ENCODE measurements around the gene DNAAF9.

Gene DNAAF9

GRCh38 chr20:3383878-3384495, 23.5 kb downstream of the DNAAF9 start:
- H2BK5ac ChIP-seq (ENCODE audit: low read depth, low read length, poor library complexity, severe bottlenecking), result no peak overlapping the region
- H3K14ac ChIP-seq (ENCODE audit: low read length in 2 of 2), result no peak overlapping the region
- no peak for DNase-seq
- no peak overlapping the region for H2BK12ac ChIP-seq (ENCODE audit: low read length in 2 of 2)
- H3K23ac ChIP-seq (ENCODE audit: low read length in 2 of 2), result no peak overlapping the region
- no peak overlapping the region for H3K4me3 ChIP-seq (ENCODE audit: insufficient read depth in 1 of 2, low read depth in 1 of 2, low read length in 2 of 2)
- peaks cover 2% of the 10 kb centered on the region for H3K9me3 ChIP-seq (ENCODE audit: control insufficient read depth, low read length)
- no peak overlapping the region for H2AK5ac ChIP-seq (ENCODE audit: low read length, severe bottlenecking)
- no peak overlapping the region for H4K8ac ChIP-seq (ENCODE audit: low read length)
- no peak overlapping the region for H2AFZ ChIP-seq (ENCODE audit: low read depth, low read length)
- peaks cover 31% of the 10 kb centered on the region for H3K79me1 ChIP-seq (replicated peaks; ENCODE audit: low read length, poor library complexity, severe bottlenecking)
- no peak overlapping the region for H2BK15ac ChIP-seq (ENCODE audit: low read depth, poor library complexity, severe bottlenecking)
- no peak overlapping the region for H3K4me2 ChIP-seq (ENCODE audit: low read length, poor library complexity, severe bottlenecking)
- H3K9ac ChIP-seq (ENCODE audit: low read length), result no peak overlapping the region
- WGBS, result 97% methylated on average over 6 of the region's 7 CpGs
- H3K27ac ChIP-seq (ENCODE audit: low read length, poor library complexity, severe bottlenecking), result no peak overlapping the region
- H4K91ac ChIP-seq (ENCODE audit: low read length), result no peak overlapping the region
- H2BK120ac ChIP-seq (ENCODE audit: low read depth, low read length), result no peak overlapping the region
- no peaks in the 10 kb centered on the region for H3K27me3 ChIP-seq (ENCODE audit: control insufficient read depth in 1 of 2, insufficient read depth in 1 of 2, low read length in 2 of 2)
- H3K4ac ChIP-seq (ENCODE audit: low read depth in 1 of 2, low read length in 2 of 2), result no peak overlapping the region
- H3K18ac ChIP-seq (ENCODE audit: low read depth in 1 of 2, low read length in 2 of 2), result no peak overlapping the region
- no peaks in the 10 kb centered on the region for H3K4me1 ChIP-seq (ENCODE audit: control insufficient read depth, insufficient read depth, low read depth, low read length)
- H3K36me3 ChIP-seq (ENCODE audit: control insufficient read depth in 1 of 2, insufficient read depth in 2 of 2, low read depth in 1 of 2, low read length in 2 of 2), result peaks cover 0 to 29% of the 10 kb centered on the region in 2 experiments

GRCh38 chr20:3382836-3383235, 24.6 kb downstream of the DNAAF9 start:
- no peak overlapping the region for H2AK5ac ChIP-seq (ENCODE audit: low read length, severe bottlenecking)
- no peak overlapping the region for H3K23ac ChIP-seq (ENCODE audit: low read length in 2 of 2)
- H3K4me1 ChIP-seq (ENCODE audit: control insufficient read depth, insufficient read depth, low read depth, low read length), result no peaks in the 10 kb centered on the region
- H3K4me2 ChIP-seq (ENCODE audit: low read length, poor library complexity, severe bottlenecking), result no peak overlapping the region
- H3K36me3 ChIP-seq (ENCODE audit: control insufficient read depth in 1 of 2, insufficient read depth in 2 of 2, low read depth in 1 of 2, low read length in 2 of 2), result peaks cover 8 to 37% of the 10 kb centered on the region in 2 experiments
- H3K9me3 ChIP-seq (ENCODE audit: control insufficient read depth, low read length), result peaks cover 2% of the 10 kb centered on the region
- no peak overlapping the region for H4K91ac ChIP-seq (ENCODE audit: low read length)
- no peak overlapping the region for H2BK12ac ChIP-seq (ENCODE audit: low read length in 2 of 2)
- peaks cover 35% of the 10 kb centered on the region for H3K79me1 ChIP-seq (replicated peaks; ENCODE audit: low read length, poor library complexity, severe bottlenecking)
- no peak overlapping the region for H3K4me3 ChIP-seq (ENCODE audit: insufficient read depth in 1 of 2, low read depth in 1 of 2, low read length in 2 of 2)
- H3K18ac ChIP-seq (ENCODE audit: low read depth in 1 of 2, low read length in 2 of 2), result no peak overlapping the region
- H2BK15ac ChIP-seq (ENCODE audit: low read depth, poor library complexity, severe bottlenecking), result no peak overlapping the region
- no peak overlapping the region for H3K14ac ChIP-seq (ENCODE audit: low read length in 2 of 2)
- H3K27ac ChIP-seq (ENCODE audit: low read length, poor library complexity, severe bottlenecking), result no peak overlapping the region
- no peak overlapping the region for H4K8ac ChIP-seq (ENCODE audit: low read length)
- H2BK120ac ChIP-seq (ENCODE audit: low read depth, low read length), result no peak overlapping the region
- H3K4ac ChIP-seq (ENCODE audit: low read depth in 1 of 2, low read length in 2 of 2), result no peak overlapping the region
- WGBS, result 82% methylated on average over 3 of the region's 3 CpGs
- no peak overlapping the region for H2AFZ ChIP-seq (ENCODE audit: low read depth, low read length)
- no peaks in the 10 kb centered on the region for H3K27me3 ChIP-seq (ENCODE audit: control insufficient read depth in 1 of 2, insufficient read depth in 1 of 2, low read length in 2 of 2)
- no peak overlapping the region for H3K9ac ChIP-seq (ENCODE audit: low read length)
- no peak overlapping the region for H2BK5ac ChIP-seq (ENCODE audit: low read depth, low read length, poor library complexity, severe bottlenecking)
- no peak for DNase-seq

DNA sequence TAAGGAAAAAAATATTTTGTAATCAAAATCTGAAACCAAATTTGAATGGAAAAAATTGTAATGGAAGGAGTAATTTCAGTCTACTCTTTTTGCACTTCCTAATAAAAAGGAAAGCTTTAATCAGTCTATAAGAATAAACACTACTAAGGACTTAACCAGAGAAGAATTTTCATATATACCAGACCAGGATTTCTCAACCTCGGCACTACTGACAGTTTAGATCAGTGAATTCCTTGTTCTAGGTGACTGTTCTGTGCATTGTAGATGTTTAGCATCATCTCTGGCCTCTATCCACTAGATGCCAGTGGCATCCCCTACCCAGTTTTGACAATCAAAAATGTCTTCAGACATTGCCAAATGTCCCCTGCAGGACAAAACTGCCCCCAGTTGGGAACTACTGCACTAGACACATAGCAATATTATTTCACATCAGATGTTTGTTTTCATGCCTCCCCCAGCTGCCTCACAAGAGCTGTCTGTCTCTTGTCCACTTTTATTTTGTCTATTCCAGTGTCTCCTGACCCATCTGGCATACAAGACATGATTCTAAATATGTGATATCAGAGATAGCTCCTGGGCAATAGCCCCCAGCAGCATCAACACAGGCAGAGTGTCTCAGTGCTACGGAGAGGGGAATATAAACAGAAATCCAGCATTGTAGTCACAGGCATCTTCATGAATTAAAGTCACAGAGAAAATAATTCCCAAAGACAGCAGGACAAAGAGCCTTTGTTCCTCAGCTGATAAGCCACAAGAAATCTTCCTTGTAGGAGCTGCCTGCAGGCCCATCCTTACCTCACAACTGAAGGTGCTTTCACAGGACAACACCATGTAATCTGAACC, 27.0 kb downstream of the DNAAF9 start:
- no peak overlapping the region for H3K18ac ChIP-seq (ENCODE audit: low read depth in 1 of 2, low read length in 2 of 2)
- 89% methylated on average over 2 of the region's 2 CpGs for WGBS
- no peak for DNase-seq

GRCh38 chr20:3378138-3378537, 29.3 kb downstream of the DNAAF9 start:
- H2BK5ac ChIP-seq (ENCODE audit: low read depth, low read length, poor library complexity, severe bottlenecking), result no peak overlapping the region
- no peak overlapping the region for H2BK12ac ChIP-seq (ENCODE audit: low read length in 2 of 2)
- peaks cover 37% of the 10 kb centered on the region for H3K79me1 ChIP-seq (replicated peaks; ENCODE audit: low read length, poor library complexity, severe bottlenecking)
- H3K4me2 ChIP-seq (ENCODE audit: low read length, poor library complexity, severe bottlenecking), result no peak overlapping the region
- H3K36me3 ChIP-seq (ENCODE audit: control insufficient read depth in 1 of 2, insufficient read depth in 2 of 2, low read depth in 1 of 2, low read length in 2 of 2), result peaks cover 9 to 78% of the 10 kb centered on the region in 2 experiments
- H3K4me1 ChIP-seq (ENCODE audit: control insufficient read depth, insufficient read depth, low read depth, low read length), result no peaks in the 10 kb centered on the region
- no peaks in the 10 kb centered on the region for H3K9me3 ChIP-seq (ENCODE audit: control insufficient read depth, low read length)
- H3K27ac ChIP-seq (ENCODE audit: low read length, poor library complexity, severe bottlenecking), result no peak overlapping the region
- no peak overlapping the region for H2BK120ac ChIP-seq (ENCODE audit: low read depth, low read length)
- H3K4ac ChIP-seq (ENCODE audit: low read depth in 1 of 2, low read length in 2 of 2), result no peak overlapping the region
- peak; percentile 82 for DNase-seq
- WGBS, result 2% methylated on average over 2 of the region's 2 CpGs
- no peak overlapping the region for H3K23ac ChIP-seq (ENCODE audit: low read length in 2 of 2)
- no peaks in the 10 kb centered on the region for H3K27me3 ChIP-seq (ENCODE audit: control insufficient read depth in 1 of 2, insufficient read depth in 1 of 2, low read length in 2 of 2)
- H2BK15ac ChIP-seq (ENCODE audit: low read depth, poor library complexity, severe bottlenecking), result no peak overlapping the region
- peak overlapping the region; percentile 3 to 38 for H3K18ac ChIP-seq (ENCODE audit: low read depth in 1 of 2, low read length in 2 of 2)
- H3K4me3 ChIP-seq (ENCODE audit: insufficient read depth in 1 of 2, low read depth in 1 of 2, low read length in 2 of 2), result no peak overlapping the region
- no peak overlapping the region for H3K9ac ChIP-seq (ENCODE audit: low read length)
- no peak overlapping the region for H2AFZ ChIP-seq (ENCODE audit: low read depth, low read length)
- H2AK5ac ChIP-seq (ENCODE audit: low read length, severe bottlenecking), result no peak overlapping the region
- H4K91ac ChIP-seq (ENCODE audit: low read length), result no peak overlapping the region
- H4K8ac ChIP-seq (ENCODE audit: low read length), result no peak overlapping the region
- no peak overlapping the region for H3K14ac ChIP-seq (ENCODE audit: low read length in 2 of 2)

More for the DNA sequence above, 27.0 kb downstream of the DNAAF9 start:
- no peak overlapping the region for H2BK5ac ChIP-seq (ENCODE audit: low read depth, low read length, poor library complexity, severe bottlenecking)
- H3K4ac ChIP-seq (ENCODE audit: low read depth in 1 of 2, low read length in 2 of 2), result no peak overlapping the region
- H3K14ac ChIP-seq (ENCODE audit: low read length in 2 of 2), result no peak overlapping the region
- H3K79me1 ChIP-seq (replicated peaks; ENCODE audit: low read length, poor library complexity, severe bottlenecking), result peaks cover 39% of the 10 kb centered on the region
- H4K91ac ChIP-seq (ENCODE audit: low read length), result no peak overlapping the region
- H3K4me3 ChIP-seq (ENCODE audit: insufficient read depth in 1 of 2, low read depth in 1 of 2, low read length in 2 of 2), result no peak overlapping the region
- H2BK120ac ChIP-seq (ENCODE audit: low read depth, low read length), result no peak overlapping the region
- no peak overlapping the region for H3K27ac ChIP-seq (ENCODE audit: low read length, poor library complexity, severe bottlenecking)
- H3K4me1 ChIP-seq (ENCODE audit: control insufficient read depth, insufficient read depth, low read depth, low read length), result no peaks in the 10 kb centered on the region
- no peak overlapping the region for H3K4me2 ChIP-seq (ENCODE audit: low read length, poor library complexity, severe bottlenecking)
- H3K27me3 ChIP-seq (ENCODE audit: control insufficient read depth in 1 of 2, insufficient read depth in 1 of 2, low read length in 2 of 2), result no peaks in the 10 kb centered on the region
- H2AK5ac ChIP-seq (ENCODE audit: low read length, severe bottlenecking), result no peak overlapping the region
- H3K36me3 ChIP-seq (ENCODE audit: control insufficient read depth in 1 of 2, insufficient read depth in 2 of 2, low read depth in 1 of 2, low read length in 2 of 2), result peaks cover 8 to 56% of the 10 kb centered on the region in 2 experiments
- H3K9me3 ChIP-seq (ENCODE audit: control insufficient read depth, low read length), result no peaks in the 10 kb centered on the region
- H2BK15ac ChIP-seq (ENCODE audit: low read depth, poor library complexity, severe bottlenecking), result no peak overlapping the region
- H2BK12ac ChIP-seq (ENCODE audit: low read length in 2 of 2), result no peak overlapping the region
- no peak overlapping the region for H4K8ac ChIP-seq (ENCODE audit: low read length)
- H3K9ac ChIP-seq (ENCODE audit: low read length), result no peak overlapping the region
- H2AFZ ChIP-seq (ENCODE audit: low read depth, low read length), result no peak overlapping the region
- no peak overlapping the region for H3K23ac ChIP-seq (ENCODE audit: low read length in 2 of 2)
